GM03348 (cell line): ENCODE data around the gene HSPB3.
"Not testable (repeated sequence)": the region's sequence is repeated elsewhere in the genome, so short reads cannot be mapped to it uniquely, and the experiment has no call there.

ENCODE experiments used
- DNase-seq: peaks from one replicate; pipeline ENCODE4 v3.0.0; 2012; ENCODE audit warnings: low spot score

Gene HSPB3

GRCh38 chr5:54455413-54456157 lies at the start of gene HSPB3:
HSPB3 (plus strand) TSS chr5:54455699; CDS start chr5:54455790, 91 bp downstream.
- peak; percentile 80 for DNase-seq

- DNase-seq, result no peak
These were observed 44.3 kb upstream of the HSPB3 start for GRCh38 chr5:54411176-54411575.

GRCh38 chr5:54412913-54413312 lies 42.6 kb upstream of the HSPB3 start:
- DNase-seq, result no peak

- no peak for DNase-seq
These were observed 40.4 kb upstream of the HSPB3 start for GRCh38 chr5:54415147-54415546.

- DNase-seq, result peak; percentile 10
These were observed 39.5 kb upstream of the HSPB3 start for GRCh38 chr5:54415896-54416601.

- peak; percentile 62 for DNase-seq
These were observed 35.7 kb upstream of the HSPB3 start for GRCh38 chr5:54419573-54420423.

GRCh38 chr5:54420511-54420910 lies 35.0 kb upstream of the HSPB3 start:
- not testable (repeated sequence) for DNase-seq

GRCh38 chr5:54421976-54422375 lies 33.5 kb upstream of the HSPB3 start:
- no peak for DNase-seq

- DNase-seq, result no peak
These were observed 30.2 kb upstream of the HSPB3 start for GRCh38 chr5:54425258-54425657.

GRCh38 chr5:54426209-54426608 lies 29.3 kb upstream of the HSPB3 start:
- DNase-seq, result no peak

GRCh38 chr5:54434650-54435049 lies 20.8 kb upstream of the HSPB3 start:
- DNase-seq, result not testable (repeated sequence)

GRCh38 chr5:54438620-54439389 lies 16.7 kb upstream of the HSPB3 start:
- no peak for DNase-seq

GRCh38 chr5:54440456-54440893 lies 15.0 kb upstream of the HSPB3 start:
- no peak for DNase-seq

GRCh38 chr5:54442271-54442670 lies 13.2 kb upstream of the HSPB3 start:
- no peak for DNase-seq

GRCh38 chr5:54443270-54443669 lies 12.2 kb upstream of the HSPB3 start:
- peak; percentile 62 for DNase-seq

- DNase-seq, result no peak
These were observed 9.7 kb upstream of the HSPB3 start for GRCh38 chr5:54445691-54446378.

GRCh38 chr5:54446379-54446732 lies 9.1 kb upstream of the HSPB3 start:
- DNase-seq, result no peak

- DNase-seq, result no peak
These were observed 5.6 kb upstream of the HSPB3 start for GRCh38 chr5:54449923-54450322.

- DNase-seq, result no peak
These were observed 5.0 kb upstream of the HSPB3 start for GRCh38 chr5:54450542-54450941.

- no peak for DNase-seq
These were observed 2.5 kb upstream of the HSPB3 start for GRCh38 chr5:54453046-54453445.

GRCh38 chr5:54454602-54455001 lies 897 bp upstream of the HSPB3 start:
- no peak for DNase-seq
